GM18511 (cell line): ENCODE data around the gene PDZD7.

Experiments
- ATAC-seq: cut with Tn5 transposase; IDR thresholded peaks from one replicate; pipeline ENCODE4 v1.9.1; 2021; ENCODE audit warnings: mild to moderate bottlenecking, moderate library complexity; ENCODE audit not compliant: unreplicated experiment

Gene PDZD7

DNA sequence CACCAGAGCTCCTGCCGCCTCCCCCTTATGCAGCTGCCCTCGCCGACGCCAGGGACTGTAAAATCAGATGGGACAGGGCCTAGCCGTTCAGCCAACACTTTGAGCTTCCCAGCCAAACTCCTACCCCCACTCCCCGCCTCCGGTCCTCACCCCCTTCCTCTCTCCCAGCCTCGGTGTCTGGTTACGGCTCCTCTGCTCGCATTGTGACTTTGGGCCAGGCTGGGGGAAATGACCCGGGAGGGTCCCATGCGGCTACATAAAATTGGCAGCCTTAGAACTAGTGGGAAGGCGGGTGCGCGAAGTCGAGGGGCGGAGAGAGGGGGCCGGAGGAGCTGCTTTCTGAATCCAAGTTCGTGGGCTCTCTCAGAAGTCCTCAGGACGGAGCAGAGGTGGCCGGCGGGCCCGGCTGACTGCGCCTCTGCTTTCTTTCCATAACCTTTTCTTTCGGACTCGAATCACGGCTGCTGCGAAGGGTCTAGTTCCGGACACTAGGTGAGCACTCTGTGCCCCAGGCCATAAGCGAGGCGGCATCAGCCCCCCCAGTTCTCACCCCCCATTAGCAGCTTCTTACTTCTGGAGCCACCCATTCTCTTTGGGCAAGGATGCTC lies 30.8 kb upstream of the PDZD7 start, which contains the start of gene KAZALD1:
TSS of gene KAZALD1 (plus strand) at position 366 of the 608 bp plus-strand sequence. CDS start 604 bp downstream, outside the sequence.
- ATAC-seq = peak; percentile 7

DNA sequence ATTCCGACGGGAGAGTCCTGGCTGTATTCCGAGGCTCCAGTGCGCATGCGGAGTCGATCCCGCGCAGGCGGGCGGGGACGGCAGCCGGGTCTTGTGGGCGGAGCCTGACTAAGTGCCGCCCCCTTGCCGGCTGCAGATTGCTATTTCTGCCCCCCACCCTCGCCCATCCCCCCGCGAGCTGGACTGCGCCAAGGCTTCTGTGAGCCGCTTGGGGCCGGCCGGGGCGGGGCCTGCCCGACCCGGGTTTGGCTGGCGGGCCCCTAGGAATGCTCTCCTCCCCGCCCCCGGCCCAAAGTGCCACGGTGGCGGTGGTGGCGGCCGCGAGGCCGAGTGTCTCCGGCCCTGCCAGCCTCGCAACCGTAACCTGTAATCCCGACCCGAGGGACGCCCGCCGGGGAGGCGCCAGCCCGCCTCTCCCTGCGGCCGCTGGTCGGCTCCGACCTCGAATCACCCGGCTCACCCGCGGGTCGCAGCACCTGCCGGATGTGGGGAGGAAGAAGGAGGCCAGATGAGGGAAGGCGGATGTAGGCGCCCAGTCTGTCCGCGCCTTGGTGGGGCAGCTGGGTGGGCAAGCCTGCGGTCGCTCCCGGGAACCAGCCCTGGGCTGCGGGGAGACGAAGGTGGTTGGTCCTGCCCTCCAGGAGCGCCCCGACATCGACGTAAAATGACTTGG lies 30.2 kb upstream of the PDZD7 start:
- peak; percentile 66 for ATAC-seq

DNA sequence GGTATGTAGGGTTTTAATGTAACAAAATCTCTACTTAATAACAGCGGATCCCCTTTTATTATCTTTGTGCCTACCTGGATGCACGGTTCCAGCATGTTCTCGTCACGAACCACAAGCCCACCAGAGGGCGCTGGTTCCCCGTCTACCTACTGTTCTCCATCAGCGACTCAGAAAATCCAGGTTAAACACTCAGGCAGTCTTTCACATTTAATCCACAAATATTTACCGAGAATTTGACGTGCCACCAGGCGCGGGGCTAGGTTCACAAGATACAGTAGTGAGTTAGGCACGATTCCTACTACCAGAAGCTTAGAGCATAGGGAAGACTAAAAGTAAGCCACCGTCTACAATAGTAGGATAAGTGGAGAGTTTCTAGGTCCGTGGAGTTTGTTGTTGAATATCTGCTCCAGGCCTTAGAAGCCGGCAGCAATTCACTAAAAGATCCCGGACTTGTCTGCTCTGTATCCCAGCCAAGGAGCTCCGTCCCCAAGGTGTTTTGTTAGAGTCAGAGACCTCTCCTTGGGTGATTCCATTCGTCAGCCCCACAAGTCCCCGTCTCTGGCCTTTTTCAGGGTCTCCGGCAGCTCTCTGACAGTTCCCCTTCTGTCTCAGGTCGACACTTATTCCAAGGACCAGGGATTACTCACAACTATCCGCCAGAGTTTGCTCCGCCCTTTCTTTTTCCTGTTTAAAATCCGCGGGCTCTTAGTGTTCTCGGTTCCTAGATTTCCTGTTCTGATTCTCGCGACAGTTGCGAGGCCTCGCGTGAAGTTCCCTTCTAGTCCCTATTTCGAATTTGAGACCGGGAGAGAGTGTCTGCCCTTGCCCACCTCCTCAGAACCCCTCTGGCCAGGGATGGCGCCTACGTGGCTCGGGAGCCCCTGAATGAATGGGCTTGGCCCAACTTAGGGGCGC lies 29.4 kb upstream of the PDZD7 start:
- ATAC-seq = peak; percentile 50

DNA sequence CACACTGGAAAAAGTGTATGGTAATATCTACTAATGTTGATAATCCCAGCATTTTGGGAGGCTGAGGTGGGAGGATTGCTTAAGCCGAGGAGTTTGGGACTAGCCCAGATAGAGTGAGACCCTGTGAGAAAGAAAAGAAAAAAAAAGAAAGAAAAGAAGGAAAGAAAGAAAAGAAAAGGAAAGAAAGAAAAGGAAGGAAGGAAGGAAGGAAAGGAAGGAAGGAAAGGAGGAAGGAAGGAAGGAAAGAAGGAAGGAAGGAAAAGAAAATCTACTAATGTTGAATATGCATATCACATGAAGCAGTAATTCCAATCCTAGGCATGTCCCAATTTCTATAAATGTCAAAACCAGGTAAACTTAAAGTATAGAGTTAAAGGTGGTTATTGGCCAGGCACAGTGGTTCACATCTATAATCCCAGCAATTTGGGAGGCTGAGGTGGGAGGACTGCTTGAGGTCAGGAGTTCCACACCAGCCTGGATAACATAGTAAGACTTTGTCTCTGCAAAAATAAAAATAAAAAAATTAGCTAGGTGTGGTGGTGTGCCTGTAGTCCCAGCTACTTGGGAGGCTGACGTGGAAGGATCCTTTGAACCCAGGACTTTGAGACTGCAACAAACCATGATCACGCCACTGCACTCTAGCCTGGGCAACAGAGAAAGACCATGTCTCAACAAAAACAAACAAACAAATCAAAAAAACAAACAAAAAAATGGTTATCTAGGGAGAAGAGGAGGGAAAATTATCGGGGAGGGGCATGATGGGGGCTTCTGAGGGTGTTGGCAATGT lies 25.6 kb upstream of the PDZD7 start:
- ATAC-seq = no peak

DNA sequence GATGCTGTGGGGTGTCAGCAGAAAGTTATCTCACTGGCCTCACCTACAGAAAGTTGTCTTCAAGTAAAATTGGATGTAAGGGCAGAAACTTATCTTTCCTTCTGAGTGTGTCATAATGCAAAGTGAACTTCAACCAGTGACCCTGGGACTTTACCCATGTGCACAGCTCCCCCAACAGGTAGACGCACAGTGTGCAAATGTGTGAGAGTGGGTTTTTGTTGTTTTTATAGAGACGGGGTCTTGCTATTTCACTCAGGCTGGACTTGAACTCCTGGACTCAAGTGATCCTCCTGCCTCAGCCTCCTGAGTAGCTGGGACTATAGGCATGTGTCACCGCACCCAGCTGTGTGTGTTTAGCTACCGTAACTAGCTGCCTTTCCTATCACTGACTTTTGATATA lies 24.5 kb upstream of the PDZD7 start:
- ATAC-seq = no peak

DNA sequence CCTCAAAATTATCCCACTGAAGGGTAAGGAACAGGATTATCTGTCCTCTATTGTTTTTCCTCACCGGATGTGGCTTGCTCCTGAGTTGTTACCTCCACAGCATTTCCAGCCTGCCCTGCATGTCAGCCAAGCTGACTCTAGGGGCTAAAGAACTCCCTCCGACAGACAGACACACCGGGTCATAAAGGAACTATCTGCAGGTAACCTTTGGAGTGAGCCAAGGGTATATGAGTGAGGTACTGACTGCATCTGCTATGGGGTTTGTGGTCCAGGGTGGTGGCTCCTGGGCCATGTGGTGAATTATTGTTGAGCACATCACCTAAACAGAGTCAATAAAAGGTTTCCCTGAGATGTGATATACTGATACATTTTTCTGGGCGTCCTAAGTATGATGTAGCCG lies 23.9 kb upstream of the PDZD7 start:
- ATAC-seq = no peak

DNA sequence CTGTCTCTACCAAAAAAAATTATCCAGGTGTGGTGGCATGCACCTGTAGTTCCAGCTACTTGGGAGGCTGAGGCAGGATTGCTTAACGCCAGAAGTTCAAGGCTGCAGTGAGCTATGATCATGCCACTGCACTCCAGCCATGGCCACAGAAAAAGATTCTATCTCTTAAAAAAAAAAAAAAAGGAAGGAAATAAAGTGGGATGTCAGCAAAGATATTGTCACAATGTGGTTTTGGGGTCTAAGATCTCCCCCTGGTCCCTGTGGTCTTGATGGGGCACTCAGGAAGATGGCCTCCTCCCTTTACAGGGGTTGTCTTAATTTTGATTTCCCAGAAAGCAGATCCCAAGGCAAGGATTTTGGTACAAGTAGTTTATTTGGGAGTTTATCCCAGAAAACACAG lies 23.4 kb upstream of the PDZD7 start:
- no peak for ATAC-seq

DNA sequence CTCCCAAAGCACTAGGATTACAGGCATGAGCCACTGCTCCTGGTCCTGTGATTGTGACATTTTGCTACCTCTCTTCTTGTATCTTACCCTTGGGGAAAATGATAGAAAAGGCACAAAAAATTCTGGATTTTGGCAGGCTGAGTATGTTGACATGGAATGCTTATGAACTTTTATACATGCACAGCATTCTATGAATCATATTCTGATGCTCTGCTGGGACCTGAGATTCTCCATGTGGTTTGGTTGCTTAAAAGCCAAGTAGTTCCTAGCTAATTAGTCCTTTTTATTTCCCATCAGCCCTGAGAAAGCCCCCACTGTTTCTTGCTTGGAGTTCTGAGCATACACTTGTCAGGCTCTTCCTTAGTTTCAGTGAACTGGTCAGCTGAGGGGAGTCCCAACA lies 22.6 kb upstream of the PDZD7 start:
- no peak for ATAC-seq

- ATAC-seq = no peak
These were observed 21.4 kb upstream of the PDZD7 start for GRCh38 chr10:101052285-101052684.

GRCh38 chr10:101050208-101051069 lies 19.5 kb upstream of the PDZD7 start:
- peak; percentile 71 for ATAC-seq

DNA sequence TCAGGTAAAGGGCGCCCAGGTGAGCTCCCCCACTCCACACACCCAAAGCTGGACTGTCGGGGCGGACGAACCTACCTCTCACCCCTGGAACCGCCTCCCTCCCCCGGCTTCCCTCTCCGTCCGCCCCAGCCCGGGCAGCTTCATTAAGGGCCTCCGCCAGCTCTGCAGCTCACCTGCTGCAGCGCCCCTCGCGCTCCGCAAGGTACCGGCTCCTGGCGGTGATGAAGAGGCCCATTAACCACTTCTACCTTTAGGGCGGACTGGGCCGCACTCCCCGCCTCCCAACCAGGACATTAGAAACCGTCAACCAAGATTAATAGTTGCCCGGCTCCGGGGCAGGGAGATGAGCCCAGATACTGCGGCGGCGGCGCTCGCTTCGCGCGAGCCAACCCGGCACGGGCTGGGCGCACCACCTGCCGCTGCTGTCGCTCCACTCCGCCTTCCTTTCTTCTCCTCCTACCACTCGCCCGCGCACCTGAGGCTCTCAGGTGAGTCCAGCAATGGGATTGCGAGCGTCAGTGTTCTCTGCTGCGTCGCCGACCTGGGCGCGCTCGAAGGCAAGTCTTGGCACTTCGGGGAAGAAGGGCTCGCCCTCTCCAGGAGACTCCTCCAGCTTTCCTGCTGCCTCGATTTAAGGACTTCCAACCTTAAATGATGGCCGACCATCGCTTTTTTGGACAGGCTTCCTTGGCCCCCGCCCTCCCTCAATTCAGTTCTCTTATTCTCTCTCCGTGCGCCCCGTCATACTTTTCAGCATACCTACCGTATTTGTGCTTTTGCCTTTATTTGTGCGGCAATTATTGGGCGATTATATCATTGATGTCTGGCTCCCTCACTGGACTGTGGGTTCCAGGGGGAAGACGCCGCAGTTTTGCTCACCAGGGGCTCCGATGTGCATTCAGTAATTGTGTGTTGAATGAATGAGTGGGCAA lies 17.3 kb upstream of the PDZD7 start:
- no peak for ATAC-seq

- no peak for ATAC-seq
These were observed 16.3 kb upstream of the PDZD7 start for GRCh38 chr10:101047268-101047667.

DNA sequence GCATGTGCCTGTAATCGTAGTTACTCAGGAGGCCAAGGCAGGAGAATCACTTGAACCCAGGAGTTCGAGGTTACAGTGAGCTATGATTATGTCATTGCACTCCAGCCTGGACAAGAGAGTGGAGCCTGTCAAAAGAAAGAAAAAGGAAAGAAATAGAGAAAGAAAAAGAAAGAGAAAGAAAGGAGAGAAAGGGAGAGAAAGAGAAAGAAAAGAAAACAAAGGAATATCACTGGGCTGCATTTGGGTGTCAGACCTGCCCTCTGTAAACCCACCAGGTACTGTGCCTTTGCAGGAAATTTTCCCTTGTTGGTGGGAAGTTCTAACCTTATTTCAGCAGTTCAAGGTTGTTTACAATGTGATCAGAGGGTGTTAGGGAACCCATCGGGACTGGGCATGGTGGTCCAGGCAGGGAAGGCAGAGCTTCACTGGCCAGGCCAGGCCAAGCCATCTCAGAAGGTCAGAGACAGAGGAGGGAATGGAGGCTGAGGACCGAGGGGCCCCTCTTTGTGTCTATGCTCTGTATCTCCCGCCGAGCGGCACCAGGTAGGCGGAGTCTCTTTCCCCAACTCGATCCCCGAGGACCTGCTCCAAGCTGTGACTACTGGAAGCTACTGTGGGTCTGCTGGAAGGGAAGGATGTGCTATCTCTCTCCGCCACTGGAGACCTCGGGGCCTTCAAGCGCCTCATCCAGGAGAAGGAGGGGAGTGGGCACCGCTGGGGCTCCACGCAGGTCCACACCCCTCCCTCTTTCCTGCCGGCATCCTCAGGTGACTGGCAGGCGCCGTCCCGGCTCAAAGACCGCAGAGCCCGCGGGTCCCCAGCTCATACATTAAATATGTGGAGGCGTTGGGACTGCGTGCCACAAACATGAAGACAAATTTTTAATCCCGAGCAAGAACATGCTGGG lies 15.7 kb upstream of the PDZD7 start:
- ATAC-seq = no peak

DNA sequence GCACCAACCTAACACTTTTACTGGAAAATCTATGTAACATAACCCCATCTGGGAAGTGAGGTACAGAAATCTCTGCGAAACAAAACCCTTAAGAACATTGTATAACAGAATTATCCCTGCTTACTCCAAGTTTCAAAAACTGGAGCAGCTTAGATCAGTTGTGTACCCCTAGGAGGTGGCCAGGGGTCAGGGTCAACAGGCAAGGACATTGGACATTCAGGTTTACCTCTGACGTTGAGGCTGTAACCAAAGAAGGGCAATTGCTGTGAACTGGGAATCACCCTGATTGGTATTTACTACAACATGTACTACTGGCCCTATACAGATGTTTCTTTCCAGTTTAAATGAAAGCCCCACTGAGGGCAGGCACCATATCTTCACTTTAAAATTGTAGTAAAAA lies 13.2 kb upstream of the PDZD7 start:
- no peak for ATAC-seq

GRCh38 chr10:101043363-101043707 lies 12.4 kb upstream of the PDZD7 start:
- no peak for ATAC-seq

DNA sequence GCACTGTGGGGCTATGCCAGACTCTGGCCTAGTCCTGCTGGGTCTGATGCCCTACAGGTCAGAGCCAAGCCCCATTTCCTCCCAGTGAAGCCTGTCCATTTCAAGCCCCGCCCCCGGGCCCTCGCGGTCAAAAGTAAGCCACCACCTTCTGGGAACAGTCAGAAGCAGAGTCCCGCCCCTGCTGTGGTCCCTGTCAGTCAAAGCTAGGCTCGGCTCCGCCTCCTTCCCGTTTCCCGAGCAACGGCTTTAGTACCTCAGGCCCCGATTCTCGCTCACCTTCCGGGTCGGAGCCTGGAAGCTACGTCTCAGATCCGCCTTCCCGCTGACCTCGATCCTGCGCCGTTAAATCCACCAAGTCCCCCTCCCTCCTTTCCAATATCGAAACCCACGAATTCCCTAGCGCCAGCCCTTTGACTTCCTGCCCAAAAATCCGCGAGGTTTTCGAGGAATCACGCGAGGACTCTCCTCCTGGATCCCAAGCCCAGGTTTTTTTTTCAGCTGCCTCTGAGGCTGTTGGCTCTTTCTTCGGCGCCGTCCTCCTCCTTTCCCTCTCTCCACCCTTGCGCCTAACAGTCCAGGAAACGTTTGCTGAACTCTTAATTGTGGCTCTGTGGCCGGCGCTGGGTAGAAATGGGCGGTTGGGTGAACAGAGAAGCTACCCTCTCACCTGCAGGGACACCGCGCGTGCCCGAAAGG lies 11.9 kb upstream of the PDZD7 start:
- ATAC-seq = peak; percentile 97

GRCh38 chr10:101042118-101042517 lies 11.2 kb upstream of the PDZD7 start:
- no peak for ATAC-seq
